Ovary (tissue), 9 donors: Measurements from ENCODE around the gene MMP21. TPM values are rescaled to one million over a fixed set of nuclear protein-coding genes. Genes with fewer than 3 reads are reported as not detected.

Experiments
- DNase-seq, 5 donors: peaks; one replicate each; pipeline ENCODE4 v3.0.0-alpha.2; 2019 to 2020
- H3K27ac ChIP-seq, 2 donors: fragments of 200-600 bp; one replicate each; pipeline versions ENCODE4 v1.5.1 to v1.8.0; 2019 to 2022
- H3K27me3 ChIP-seq: fragments of 200-600 bp; one replicate; pipeline ENCODE4 v1.8.0; 2022
- H3K36me3 ChIP-seq: fragments of 200-600 bp; sonication (generic); one replicate; pipeline ENCODE4 v1.5.1; 2019
- H3K4me1 ChIP-seq: one replicate; pipeline ENCODE4 v1.8.1; 2013; ENCODE audit warnings: mild to moderate bottlenecking, moderate library complexity; ENCODE audit not compliant: insufficient read depth
- H3K4me3 ChIP-seq: fragments of 200-600 bp; sonication (generic); one replicate; pipeline ENCODE4 v1.5.1; 2017
- H3K9me3 ChIP-seq, 2 donors: fragments of 200-600 bp in 1 of 2; sonication (generic) in 1 of 2; one replicate each; pipeline versions ENCODE4 v1.5.1 to v1.8.1; 2013 to 2019; ENCODE audit warnings: mild to moderate bottlenecking in 1 of 2, moderate library complexity in 1 of 2
- CTCF ChIP-seq, 3 donors: fragments of 450-650 bp in 2 of 3; fragments of 200-600 bp in 1 of 3; IDR thresholded peaks; one replicate each; pipeline versions ENCODE4 v1.5.1 to v1.8.0; 2016 to 2022; ENCODE audit warnings: antibody characterized with exemption in 3 of 3, mild to moderate bottlenecking in 1 of 3
- EP300 ChIP-seq: sonication (generic); formaldehyde crosslinking; IDR thresholded peaks from one replicate; pipeline ENCODE4 v1.6.1; 2017; ENCODE audit warnings: antibody characterized with exemption
- POLR2A ChIP-seq: fragments of 450-650 bp; IDR thresholded peaks from one replicate; pipeline ENCODE4 v1.6.1; 2017; ENCODE audit warnings: antibody characterized with exemption, mild to moderate bottlenecking, moderate library complexity
- WGBS, 3 donors: extraction: QIAGEN DNeasy Blood & Tissue Kit in 1 of 3; methylation state at CpG; one replicate each; pipeline versions ENCODE4 v1.1.5 to v1.1.7; 2013 to 2017; 5-methylcytosine and 5-hydroxymethylcytosine counted together
- intact Hi-C, 4 donors: fragments of 100-400 bp; cut with DNase I; formaldehyde crosslinking; loops; one replicate each; pipeline versions ENCODE4 v1.11.0 to v1.15.1; 2022 to 2023
- polyA plus RNA-seq, 2 donors: library from polyadenylated mRNA; stranded (reverse); fragments of 200-250 nt in 1 of 2; fragments of 350-450 nt in 1 of 2; fragmentation: Illumina TruSeq in 1 of 2; extraction: RNeasy Lipid Tissue Mini Kit (QIAGEN cat#74804) in 1 of 2; gene quantifications; one replicate each; pipeline ENCODE4 v1.2.3, GENCODE V29; 2013 to 2014
- total RNA-seq, 7 donors: library from RNA; depleted of rRNA in 2 of 7; stranded (reverse); fragments of >200 nt in 2 of 7; fragmentation: NEBNext Ultra II Directional in 3 of 7; extraction: Animal tissue kit (Norgen Biotek cat#: 25700) in 3 of 7; gene quantifications; one replicate each; pipeline versions ENCODE4 v1.1.0 to v1.2.4, GENCODE V29; 2016 to 2023
- donor health status: DM: no; HTN: no; CAD: no; lungs with moderate emphysema.
- donor health status: DM: no; HTN: no; CAD: no.
- donor health status: Bipolar disorder and iron deficiency.
- donor health status: DM: yes; HTN: yes; CAD: no.
- donor health status: DM: no; HTN: no; CAD: no.
- donor health status: DM: yes; HTN: yes; CAD: no.

MMP21 gene
- total and polyA plus RNA-seq, 9 donors, result 0.11 to 1.6 (median 1.00) TPM

DNA sequence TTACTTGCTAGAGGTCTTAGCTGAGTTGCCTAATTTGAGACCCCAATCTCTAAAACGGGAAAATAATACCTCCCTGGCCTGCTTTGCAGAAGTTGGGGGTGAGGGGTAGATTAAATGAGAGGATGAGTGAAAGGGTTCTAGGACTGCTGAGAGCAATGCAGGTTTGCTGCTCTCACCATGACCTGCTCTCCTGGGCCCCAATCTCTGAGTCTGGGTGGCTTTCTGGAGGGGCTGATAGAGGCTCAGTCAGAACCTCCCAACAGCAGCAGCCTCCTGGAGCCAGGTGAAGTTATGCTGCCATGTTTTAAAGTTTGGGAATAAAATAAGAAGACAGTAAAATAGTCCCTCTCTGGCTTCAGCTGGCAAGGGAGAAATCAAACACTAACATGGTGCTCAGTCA is 40.1 kb upstream of the MMP21 start:
- WGBS, 3 donors, result 38 to 73% (median 38%) methylated on average over 1 of the region's 1 CpG
- Histone ChIP-seq H3K36me3 (no peaks in the 10 kb centered on the region), H3K27ac (no peak overlapping the region), H3K27me3 (no peaks in the 10 kb centered on the region), H3K4me3 (no peak overlapping the region), H3K9me3 (no peaks in the 10 kb centered on the region), H3K4me1 (peaks cover 2% of the 10 kb centered on the region)
- DNase-seq, result no peak
- no peak for TF ChIP-seq EP300
- TF ChIP-seq CTCF (IDR thresholded peaks at IDR 0.05), result no peak
- no peak for TF ChIP-seq POLR2A
- intact Hi-C loops, result no loop called here

DNA sequence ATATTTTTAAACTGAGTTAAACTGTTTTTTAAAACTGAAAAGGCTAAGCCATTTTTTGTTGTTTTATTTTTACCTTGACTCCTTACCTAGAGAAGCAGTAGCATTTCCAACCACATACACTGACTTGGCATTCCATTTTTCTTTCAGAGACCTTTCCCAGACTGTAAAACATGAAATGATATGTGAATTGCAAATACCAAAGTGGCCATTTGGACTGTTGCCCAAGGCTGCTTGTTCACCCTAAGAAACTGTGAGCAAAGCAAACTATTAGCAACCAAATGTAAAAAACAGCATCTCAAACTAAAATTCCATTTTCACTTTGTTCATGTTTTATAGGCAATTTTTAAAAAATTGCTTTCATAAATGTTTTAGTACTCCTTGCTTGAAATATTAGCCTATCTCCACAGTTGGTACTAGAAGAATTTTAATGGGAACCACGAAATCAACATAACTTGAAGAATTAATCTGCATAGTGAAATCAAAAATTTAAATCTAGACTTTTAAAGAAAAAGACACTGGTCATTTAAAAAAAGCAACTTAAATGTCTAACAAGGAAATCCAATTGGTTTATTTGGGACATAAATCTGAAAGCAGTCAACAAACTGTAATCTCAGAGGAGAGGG is 36.6 kb upstream of the MMP21 start:
- Histone ChIP-seq H3K27me3 (no peaks in the 10 kb centered on the region), H3K9me3 (no peaks in the 10 kb centered on the region), H3K36me3 (no peaks in the 10 kb centered on the region), H3K4me1 (peaks cover 2% of the 10 kb centered on the region), H3K4me3 (no peak overlapping the region), H3K27ac (no peak overlapping the region)
- intact Hi-C loops, result no loop called here
- 13 to 32% (median 17%) methylated on average over 1 of the region's 1 CpG for WGBS, 3 donors
- peak in 3 of 5 donors; percentile 42 to 77 (median 47) for DNase-seq
- TF ChIP-seq POLR2A, result no peak
- TF ChIP-seq CTCF (IDR thresholded peaks at IDR 0.05), result no peak
- no peak for TF ChIP-seq EP300

GRCh38 chr10:125811251-125811650 is 35.6 kb upstream of the MMP21 start:
- WGBS, 3 donors, result 13 to 20% (median 13%) methylated on average over 1 of the region's 1 CpG

DNA sequence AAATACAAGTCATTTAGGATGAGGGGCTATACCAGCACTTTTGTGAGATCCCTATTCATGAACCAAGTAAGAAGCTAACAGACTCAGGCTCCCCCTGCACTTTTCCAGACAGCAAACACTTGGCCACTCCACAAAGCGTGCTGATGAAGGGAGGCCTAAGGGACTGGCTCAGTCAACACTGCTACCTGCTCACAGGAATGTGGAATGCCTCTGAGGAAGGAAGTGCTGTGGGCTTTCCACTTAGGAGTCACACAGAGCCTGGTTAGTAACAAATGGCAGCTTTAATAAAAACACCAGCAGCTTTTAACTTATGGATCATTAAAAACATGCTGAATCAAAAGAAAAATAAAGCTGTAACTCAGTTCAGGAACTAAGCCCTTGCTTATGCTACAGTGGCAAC is 32.4 kb upstream of the MMP21 start:
- peaks cover 1% of the 10 kb centered on the region for H3K4me1 ChIP-seq
- no peak overlapping the region for H3K27ac ChIP-seq
- TF ChIP-seq CTCF (IDR thresholded peaks at IDR 0.05) (no peak), EP300 (no peak), POLR2A (no peak)
- no peaks in the 10 kb centered on the region for H3K36me3 ChIP-seq
- no peak for DNase-seq
- H3K4me3 ChIP-seq, result no peak overlapping the region
- WGBS, 3 donors, result 96 to 100% (median 98%) methylated on average over 1 of the region's 1 CpG
- no peaks in the 10 kb centered on the region for H3K27me3 ChIP-seq
- intact Hi-C loops, result no loop called here
- no peaks in the 10 kb centered on the region for H3K9me3 ChIP-seq

More at GRCh38 chr10:125811251-125811650, 35.6 kb upstream of the MMP21 start:
- Histone ChIP-seq H3K36me3 (no peaks in the 10 kb centered on the region), H3K27ac (no peak overlapping the region), H3K9me3 (no peaks in the 10 kb centered on the region), H3K27me3 (no peaks in the 10 kb centered on the region), H3K4me1 (peaks cover 2% of the 10 kb centered on the region), H3K4me3 (no peak overlapping the region)
- intact Hi-C loops, result no loop called here
- TF ChIP-seq CTCF (IDR thresholded peaks at IDR 0.05) (no peak), POLR2A (no peak), EP300 (no peak)
- DNase-seq, result no peak
